HG02870 (cell line): ENCODE results near the gene LTN1.

Source experiments
- ATAC-seq: cut with Tn5 transposase; IDR thresholded peaks from one replicate; pipeline ENCODE4 v1.9.1; 2021; ENCODE audit warnings: mild to moderate bottlenecking, moderate library complexity; ENCODE audit not compliant: unreplicated experiment

The LTN1 gene

GRCh38 chr21:28885853-28886177 lies 106.9 kb downstream of the LTN1 start:
- no peak for ATAC-seq

- peak; percentile 97 for ATAC-seq
Observed at GRCh38 chr21:28884976-28885852, 107.5 kb downstream of the LTN1 start.

- peak; percentile 24 for ATAC-seq
Observed at GRCh38 chr21:28884481-28884880, 108.2 kb downstream of the LTN1 start.

- ATAC-seq, result no peak
Observed at GRCh38 chr21:28883931-28884330, 108.7 kb downstream of the LTN1 start.

GRCh38 chr21:28882345-28882744 lies 110.3 kb downstream of the LTN1 start:
- no peak for ATAC-seq
